HG03066 (cell line): ENCODE measurements around the gene LGALS9C.
"Not testable (repeated sequence)": the region's sequence is repeated elsewhere in the genome, so short reads cannot be mapped to it uniquely, and the experiment has no call there.

Experiments used
- ATAC-seq: cut with Tn5 transposase; IDR thresholded peaks from one replicate; pipeline ENCODE4 v1.9.1; 2021; ENCODE audit warnings: low read depth; ENCODE audit not compliant: unreplicated experiment

The LGALS9C gene

GRCh38 chr17:18476508-18477308 is at the start of gene LGALS9C:
Gene LGALS9C, plus strand, starts transcription at chr17:18476789. Its CDS starts 66 bp downstream, at chr17:18476855.
- peak; percentile 87 for ATAC-seq

- not testable (repeated sequence) for ATAC-seq
These were observed 44.4 kb upstream of the LGALS9C start for GRCh38 chr17:18432206-18432605.

- ATAC-seq = not testable (repeated sequence)
These were observed 37.1 kb upstream of the LGALS9C start for GRCh38 chr17:18439465-18439870.

GRCh38 chr17:18442093-18442492 is 34.5 kb upstream of the LGALS9C start:
- ATAC-seq = not testable (repeated sequence)

- not testable (repeated sequence) for ATAC-seq
These were observed 34.1 kb upstream of the LGALS9C start for GRCh38 chr17:18442532-18442931.

- not testable (repeated sequence) for ATAC-seq
These were observed 28.9 kb upstream of the LGALS9C start for GRCh38 chr17:18447476-18448205.

- ATAC-seq = not testable (repeated sequence)
These were observed 28.3 kb upstream of the LGALS9C start for GRCh38 chr17:18448311-18448710.

- ATAC-seq = not testable (repeated sequence)
These were observed 26.8 kb upstream of the LGALS9C start for GRCh38 chr17:18449833-18450232.

GRCh38 chr17:18450998-18451397 is 25.6 kb upstream of the LGALS9C start:
- not testable (repeated sequence) for ATAC-seq

GRCh38 chr17:18451969-18452368 is 24.6 kb upstream of the LGALS9C start:
- not testable (repeated sequence) for ATAC-seq

- not testable (repeated sequence) for ATAC-seq
These were observed 17.6 kb upstream of the LGALS9C start for GRCh38 chr17:18459035-18459434.

GRCh38 chr17:18463831-18464502 is 12.6 kb upstream of the LGALS9C start:
- not testable (repeated sequence) for ATAC-seq

- ATAC-seq = not testable (repeated sequence)
These were observed 10.2 kb upstream of the LGALS9C start for GRCh38 chr17:18466250-18466983.

GRCh38 chr17:18467001-18467400 is 9.6 kb upstream of the LGALS9C start:
- not testable (repeated sequence) for ATAC-seq

GRCh38 chr17:18468472-18469171 is 8.0 kb upstream of the LGALS9C start:
- not testable (repeated sequence) for ATAC-seq

GRCh38 chr17:18469837-18470236 is 6.8 kb upstream of the LGALS9C start:
- not testable (repeated sequence) for ATAC-seq

GRCh38 chr17:18470345-18470930 is 6.2 kb upstream of the LGALS9C start:
- ATAC-seq = not testable (repeated sequence)

GRCh38 chr17:18473967-18474366 is 2.6 kb upstream of the LGALS9C start:
- ATAC-seq = not testable (repeated sequence)

- ATAC-seq = not testable (repeated sequence)
These were observed 1.8 kb upstream of the LGALS9C start for GRCh38 chr17:18474754-18475153.
